ENCODE data around the gene HNRNPA2B1.
A peak's percentile ranks its signal among the peaks of the same experiment; 100 is the strongest.
"Not testable (repeated sequence)": the region's sequence is repeated elsewhere in the genome, so short reads cannot be mapped to it uniquely, and the experiment has no call there.

Gene HNRNPA2B1

DNA sequence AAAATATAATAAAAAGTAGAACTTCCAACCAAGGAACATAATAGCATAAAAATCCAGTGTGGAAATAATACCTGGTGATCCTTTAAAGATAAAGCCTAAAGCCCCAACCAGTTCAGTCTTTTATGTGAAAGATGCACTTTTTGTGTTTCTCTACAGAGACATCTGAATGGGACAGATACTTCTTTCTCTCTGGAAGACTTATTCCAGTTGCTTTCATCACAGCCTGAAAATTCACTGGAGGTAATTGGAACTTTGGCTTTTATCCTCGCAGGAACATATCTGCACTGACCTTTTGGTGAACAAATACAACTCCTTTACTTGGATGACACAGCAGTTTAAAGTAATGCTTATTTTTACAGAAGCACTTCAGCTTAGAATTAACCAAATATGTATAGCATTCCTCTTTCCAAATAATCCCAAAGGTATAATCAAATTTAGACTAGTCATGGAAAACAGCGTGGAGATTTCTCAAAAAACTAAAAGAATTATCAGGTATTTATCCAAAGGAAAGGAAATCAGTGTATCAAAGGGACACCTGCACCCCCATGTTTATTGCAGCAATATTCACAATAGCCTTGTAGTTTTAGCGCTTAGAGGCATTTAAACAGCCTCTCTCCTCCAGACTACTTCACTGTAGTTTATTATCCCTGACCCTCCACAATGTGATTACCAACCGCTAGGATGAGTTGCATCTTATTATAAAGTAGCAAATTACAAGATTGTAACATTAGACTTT lies 16.8 kb downstream of the HNRNPA2B1 start:
- no peak for DNase-seq

DNA sequence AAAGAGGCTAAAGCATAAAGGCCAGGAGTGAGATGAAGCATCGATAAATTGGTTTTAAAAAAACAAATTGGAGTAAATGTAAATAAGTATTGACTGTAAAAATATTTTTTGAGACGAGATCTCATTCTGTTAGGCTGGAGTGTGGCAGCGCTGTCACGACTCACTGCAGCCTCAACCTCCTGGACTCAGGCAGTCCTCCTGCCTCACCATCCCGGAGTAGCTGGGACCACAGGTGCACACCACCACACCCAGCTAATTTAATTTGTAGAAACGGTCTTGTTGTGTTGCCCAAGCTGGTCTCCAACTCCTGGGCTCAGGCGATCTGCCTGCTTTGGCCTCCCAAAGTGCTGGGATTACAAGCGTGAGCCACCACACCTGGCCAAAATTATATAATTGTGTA lies 17.8 kb downstream of the HNRNPA2B1 start:
- no peak for DNase-seq

DNA sequence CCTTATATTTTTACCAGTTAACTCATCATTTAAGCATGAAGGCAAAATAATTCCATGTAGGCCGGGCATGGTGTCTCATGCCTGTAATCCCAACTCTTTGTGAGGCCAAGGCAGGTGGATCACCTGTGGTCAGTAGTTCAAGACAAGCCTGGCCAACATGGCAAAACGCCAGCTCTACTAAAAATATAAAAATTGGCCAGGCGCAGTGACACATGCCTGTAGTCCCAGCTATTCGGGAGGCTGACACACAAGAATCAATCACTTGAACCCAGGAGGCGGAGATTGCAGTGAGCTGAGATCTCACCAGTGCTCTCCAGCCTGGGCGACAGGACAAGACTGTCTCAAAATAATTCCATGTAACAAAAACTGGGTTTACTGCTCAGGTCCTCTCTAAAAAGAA lies 18.3 kb downstream of the HNRNPA2B1 start:
- DNase-seq, result no peak

DNA sequence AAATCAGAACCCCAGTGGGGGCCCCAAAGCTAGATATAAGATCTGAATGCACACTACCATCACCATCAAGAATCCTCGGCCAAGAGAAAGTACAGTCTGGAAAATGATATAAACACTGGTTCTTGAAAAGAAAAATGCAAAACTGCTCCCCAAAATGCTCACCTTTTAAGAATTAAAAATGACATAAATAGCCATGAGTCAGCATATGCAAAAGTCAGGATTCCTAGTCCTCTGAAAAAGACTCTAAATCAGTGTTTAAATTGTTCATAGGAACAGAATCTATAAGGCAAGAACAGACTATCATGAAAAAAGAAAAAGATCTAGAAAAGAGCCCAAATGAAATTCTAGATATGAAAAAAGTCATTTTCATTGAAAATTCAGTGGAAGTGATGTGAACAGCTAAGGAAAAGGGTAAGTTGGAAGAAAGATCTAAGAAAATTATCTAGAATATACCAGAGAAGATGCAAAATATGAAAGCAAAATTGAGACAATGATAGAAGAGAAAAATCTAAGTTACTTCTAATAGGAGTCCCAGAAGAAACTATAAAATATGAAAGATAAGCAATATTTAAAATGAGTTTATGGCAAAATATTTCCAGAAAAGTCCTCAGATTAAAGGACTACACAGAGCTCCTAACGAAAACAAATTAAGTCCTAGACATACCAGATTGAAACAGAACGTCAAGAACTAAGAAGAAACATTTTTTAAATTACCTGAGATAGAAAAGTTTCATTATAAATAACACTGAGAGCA lies 18.9 kb downstream of the HNRNPA2B1 start:
- DNase-seq, result no peak

DNA sequence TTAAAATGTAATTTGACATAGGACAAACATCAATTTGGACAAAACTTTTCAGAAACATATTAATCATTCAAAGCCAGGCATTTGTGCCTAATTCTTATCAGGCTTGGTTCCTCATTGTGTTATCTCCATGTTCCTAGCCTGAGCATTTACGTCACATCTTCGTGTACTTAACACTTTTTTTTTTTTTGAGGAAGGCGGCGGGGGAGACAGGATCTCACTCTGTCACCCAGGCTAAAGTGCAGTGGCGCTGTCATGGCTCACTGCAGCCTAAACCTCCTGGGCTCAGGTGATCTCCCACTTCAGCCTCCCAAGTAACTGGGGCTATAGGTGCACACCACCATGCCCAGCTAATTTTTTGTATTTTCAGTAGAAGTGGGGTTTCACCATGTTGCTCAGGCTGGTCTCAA lies 19.8 kb downstream of the HNRNPA2B1 start:
- no peak for DNase-seq

DNA sequence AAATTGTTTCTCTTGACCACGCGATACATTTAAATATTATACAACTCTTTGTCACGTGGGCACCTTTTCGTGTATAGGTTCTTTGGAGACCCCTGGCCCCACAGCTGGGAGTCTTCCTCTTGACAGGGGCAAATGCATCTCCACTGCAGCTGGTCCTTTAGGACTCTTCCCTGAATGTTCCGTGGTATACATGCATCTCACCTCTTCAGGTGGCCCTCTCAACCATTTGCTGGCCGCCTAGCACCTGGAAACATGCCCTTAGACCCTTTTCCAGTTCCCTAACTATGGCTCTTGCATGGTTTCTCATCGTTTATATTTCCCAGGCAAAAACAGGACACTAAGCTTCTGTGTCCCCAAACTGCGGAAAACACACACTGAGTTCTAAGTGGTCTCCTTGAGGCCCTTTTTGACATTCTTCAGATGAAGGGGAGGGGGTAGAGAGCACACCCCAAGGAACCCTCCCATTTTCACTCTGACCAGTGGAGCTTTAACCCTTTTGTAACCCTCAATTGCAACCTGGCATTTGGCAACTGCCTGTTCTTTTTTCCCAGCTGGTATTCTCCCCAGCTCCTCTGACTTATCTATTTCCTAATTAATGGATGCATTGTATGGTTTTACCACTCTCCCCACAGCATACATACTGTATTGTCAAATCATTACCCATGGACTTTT lies 20.6 kb downstream of the HNRNPA2B1 start:
- no peak for DNase-seq

DNA sequence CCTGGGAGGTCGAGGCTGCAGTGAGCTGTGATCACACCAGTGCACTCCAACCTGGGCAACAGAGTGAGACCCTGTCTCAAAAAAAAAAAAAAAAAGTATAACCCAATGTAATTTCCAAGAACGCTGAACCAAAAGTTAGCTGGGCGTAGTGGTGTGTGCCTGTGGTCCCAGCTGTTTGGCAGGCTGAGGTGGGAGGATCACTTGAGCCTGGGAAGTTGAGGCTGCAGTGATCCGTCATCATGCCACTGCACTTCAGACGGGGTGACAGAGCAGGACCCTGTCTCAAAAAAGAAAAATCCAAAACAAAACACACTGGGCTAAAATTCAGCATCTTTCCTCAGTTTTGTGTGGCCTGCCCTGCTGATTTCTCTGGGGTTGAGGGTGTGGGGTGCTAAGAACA lies 21.1 kb downstream of the HNRNPA2B1 start:
- no peak for DNase-seq

DNA sequence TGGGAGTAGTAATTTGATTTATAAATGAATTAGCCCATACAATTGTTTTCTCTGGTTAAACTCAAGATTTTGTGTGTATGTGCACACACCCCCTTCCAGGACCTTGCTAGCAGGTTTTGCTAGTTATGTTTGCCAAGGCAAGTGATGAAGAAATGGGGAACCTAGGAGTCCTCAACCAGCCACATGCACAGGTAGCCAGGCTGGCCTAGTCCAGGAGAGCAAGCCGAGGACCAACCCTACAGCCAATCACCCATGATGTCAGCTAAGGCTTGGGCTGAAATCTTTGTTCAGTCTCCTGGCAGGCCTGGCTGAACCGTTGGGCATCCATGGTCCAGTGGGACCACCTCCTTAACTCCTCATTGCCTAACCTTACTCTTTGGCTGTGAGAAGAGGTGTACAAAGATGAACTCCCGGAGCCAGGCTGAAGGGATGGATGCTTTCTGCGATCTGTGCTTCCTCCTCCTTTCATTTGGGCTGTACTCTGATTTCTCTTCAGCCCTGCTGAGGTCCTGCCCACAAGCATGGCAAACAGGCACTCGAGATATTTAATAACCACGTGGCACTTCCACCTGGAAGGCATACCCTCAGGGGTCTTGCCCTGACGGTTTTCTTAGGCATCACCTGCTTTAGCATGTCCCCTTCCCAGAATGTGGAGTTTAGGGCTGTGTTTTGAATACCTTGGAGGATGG lies 22.1 kb downstream of the HNRNPA2B1 start:
- DNase-seq, result no peak

DNA sequence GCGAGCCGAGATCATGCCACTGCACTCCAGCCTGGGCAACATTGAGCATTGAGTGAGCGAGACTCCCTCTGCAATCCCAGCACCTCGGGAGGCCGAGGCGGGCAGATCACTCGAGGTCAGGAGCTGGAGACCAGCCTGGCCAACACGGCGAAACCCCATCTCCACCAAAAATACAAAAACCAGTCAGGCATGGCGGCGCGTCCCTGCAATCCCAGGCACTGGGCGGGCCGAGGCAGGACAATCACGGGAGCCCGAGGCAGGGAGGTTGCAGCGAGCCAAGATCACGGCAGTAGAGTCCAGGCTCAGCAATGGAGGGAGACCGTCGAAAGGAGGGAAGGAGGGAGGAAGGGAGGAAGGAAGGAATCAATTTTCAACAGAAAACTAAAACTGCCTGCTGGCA lies 23.3 kb downstream of the HNRNPA2B1 start:
- DNase-seq, result not testable (repeated sequence)

DNA sequence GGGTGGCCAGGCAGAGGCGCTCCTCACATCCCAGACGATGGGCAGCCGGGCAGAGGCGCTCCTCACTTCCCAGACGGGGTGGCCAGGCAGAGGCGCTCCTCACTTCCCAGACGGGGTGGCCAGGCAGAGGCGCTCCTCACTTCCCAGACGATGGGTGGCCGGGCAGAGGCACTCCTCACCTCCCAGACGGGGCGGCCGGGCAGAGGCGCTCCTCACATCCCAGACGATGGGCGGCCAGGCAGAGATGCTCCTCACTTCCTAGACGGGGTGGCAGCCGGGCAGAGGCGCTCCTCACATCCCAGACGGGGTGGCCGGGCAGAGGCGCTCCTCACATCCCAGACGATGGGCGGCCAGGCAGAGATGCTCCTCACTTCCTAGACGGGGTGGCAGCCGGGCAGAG lies 23.9 kb downstream of the HNRNPA2B1 start:
- DNase-seq, result not testable (repeated sequence)

DNA sequence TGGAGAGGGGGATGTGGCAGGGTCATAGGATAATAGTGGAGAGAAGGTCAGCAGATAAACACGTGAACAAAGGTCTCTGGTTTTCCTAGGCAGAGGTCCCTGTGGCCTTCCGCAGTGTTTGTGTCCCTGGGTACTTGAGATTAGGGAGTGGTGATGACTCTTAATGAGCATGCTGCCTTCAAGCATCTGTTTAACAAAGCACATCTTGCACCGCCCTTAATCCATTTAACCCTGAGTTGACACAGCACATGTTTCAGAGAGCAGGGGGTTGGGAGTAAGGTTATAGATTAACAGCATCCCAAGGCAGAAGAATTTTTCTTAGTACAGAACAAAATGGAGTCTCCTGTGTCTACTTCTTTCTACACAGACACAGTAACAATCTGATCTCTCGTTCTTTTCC lies 24.6 kb downstream of the HNRNPA2B1 start:
- DNase-seq, result not testable (repeated sequence)

DNA sequence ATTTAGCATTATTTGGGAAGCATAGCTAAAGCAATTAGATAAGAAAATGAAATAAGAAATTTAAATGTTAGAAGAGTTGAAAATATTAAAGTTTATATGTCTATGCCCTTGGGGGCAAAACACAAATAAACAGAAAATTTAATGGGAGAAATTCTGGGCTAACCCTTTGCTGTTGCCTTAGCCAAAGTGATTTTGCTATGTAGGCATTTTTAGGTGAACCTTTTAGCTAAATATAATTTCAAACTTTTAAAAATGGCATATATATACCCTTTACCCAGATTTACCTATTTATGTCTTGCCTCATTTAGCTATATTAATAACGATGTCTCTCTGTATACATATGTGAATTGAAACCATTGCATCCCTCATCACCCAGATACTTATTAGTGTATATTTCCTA lies 28.5 kb downstream of the HNRNPA2B1 start:
- DNase-seq, result no peak

DNA sequence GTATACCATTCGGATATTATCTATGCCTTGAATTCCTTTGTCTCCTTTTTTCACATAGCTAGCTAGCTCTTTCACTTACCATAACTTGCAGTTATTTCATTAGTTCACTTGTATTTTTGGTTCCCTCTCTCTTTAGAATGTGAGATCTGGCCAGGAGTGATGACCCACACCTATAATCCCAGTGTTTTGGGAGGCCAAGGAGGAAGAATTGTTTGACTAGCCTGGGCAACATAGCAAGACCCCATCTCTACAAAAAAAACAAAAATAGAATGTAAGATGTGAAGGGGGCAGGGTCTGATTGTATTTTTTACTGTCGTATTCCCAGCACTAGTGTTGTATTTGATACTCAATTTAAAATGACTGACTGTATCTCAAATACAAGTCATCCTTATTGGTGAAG lies 28.9 kb downstream of the HNRNPA2B1 start:
- DNase-seq, result no peak

DNA sequence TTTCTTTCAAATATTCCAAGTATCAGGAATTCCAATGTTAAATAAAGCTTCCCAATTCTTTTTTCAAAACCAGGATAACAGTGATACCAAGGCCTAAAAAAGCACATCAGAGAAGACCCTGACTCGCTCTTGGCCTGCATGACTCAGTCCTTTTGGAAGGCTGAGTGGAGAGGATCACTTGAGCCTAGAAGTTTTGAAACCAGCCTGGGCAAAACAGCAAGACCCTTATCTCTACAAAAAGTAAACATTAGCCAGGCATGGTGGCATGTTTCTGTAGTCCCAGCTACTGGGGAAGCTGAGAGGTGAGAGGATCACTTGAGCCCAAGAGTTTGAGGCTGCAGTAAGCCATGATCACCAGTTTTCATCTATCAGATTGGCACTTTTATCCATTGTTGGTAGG lies 29.9 kb downstream of the HNRNPA2B1 start:
- DNase-seq, result no peak

DNA sequence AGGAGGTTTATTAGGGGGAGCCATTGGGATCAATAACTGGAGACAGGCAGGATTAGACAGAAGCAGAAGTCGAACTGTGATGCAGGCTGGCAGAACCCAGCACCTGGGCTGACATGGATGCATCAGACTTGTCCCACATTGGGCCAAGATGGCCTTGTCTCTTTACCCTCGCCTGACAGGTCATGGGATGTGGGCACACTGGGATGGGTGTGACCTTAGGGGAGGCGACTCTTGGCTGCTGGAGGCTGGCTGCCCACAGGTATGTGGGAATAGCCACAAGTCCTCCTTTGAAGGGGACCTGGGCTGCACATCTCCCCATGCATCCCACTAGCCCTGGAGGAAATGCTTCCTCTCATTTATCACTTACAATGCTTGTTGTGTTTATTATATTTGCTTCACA lies 31.3 kb downstream of the HNRNPA2B1 start:
- no peak for DNase-seq

DNA sequence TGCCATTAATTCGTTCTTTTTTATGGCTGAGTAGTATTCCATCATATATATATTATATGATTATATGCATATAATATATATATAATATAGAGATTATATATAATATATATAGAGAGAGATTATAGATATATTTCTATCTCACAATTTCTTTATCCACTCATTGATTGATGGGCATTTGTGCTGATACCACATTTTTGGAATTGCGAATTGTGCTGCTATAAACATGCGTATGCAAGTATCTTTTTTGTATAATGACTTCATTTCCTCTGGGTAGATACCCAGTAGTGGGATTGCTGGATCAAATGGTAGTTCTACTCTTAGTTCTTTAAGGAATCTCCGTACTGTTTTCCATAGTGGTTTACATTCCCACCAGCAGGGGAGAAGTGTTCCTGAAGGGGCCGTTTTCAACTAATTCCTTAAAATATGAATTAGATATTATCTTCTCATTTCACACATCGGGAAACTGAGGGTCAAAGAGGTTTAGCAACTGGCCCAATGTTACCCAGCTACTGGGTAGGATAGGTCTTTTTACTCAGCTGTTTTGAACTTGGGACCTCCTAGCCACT lies 32.0 kb downstream of the HNRNPA2B1 start:
- no peak for DNase-seq

DNA sequence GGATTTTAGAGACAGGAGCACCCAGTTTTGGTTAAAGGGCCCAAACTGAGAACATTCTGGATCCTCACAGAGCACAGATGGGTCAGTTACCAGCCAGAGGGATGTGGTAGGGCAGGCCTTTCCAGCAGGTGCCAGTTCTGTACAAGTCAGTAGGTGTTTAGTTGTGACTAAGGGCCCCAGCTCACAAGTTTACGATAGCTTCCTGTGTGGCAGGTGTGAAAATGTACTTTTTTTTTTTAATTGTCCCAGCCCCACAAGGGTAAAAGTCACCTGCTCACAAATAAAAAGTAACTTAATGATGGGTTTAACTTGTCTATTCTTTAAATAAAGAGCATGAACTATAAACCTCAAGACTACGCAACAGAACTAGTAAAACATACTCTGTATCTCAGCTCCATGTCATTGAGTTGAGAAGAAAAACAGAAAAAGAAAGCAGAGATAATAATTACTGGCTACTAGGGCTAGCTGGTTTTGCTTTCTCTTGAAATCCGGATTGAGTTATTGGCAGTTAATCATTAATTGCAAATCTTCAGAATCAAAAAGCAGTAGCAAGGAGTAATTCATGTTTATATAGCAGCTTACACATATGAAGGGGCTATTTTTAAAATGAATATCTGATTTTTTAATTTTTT lies 33.1 kb downstream of the HNRNPA2B1 start:
- DNase-seq, result peak; percentile 68

DNA sequence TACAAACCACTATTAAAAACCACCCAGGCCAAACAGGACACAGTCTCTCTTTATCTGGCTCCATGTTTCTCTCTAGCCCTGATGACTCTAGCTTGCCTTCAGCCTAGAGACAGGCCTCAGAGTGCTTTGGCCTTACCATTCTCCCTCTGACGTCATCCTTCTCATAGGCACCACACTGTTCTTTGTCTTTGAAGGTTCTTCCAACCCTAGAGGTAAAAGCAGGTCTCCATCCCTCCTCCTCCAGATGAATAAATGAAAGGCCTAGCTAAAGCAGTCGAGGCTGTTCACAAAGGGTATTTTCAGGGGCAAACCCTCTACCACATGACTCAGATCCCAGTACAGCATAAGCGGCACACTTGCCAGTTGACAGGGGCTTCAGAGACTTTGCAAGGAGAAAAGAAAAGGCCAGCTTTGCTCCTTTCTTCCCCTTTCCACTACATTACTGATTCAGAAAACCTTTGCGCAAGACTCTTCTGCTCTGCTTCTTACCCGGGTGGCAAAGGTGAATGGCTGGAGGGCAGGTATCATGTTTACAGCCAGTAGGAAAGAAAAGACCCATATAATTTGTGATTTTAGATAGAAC lies 33.8 kb downstream of the HNRNPA2B1 start:
- no peak for DNase-seq

DNA sequence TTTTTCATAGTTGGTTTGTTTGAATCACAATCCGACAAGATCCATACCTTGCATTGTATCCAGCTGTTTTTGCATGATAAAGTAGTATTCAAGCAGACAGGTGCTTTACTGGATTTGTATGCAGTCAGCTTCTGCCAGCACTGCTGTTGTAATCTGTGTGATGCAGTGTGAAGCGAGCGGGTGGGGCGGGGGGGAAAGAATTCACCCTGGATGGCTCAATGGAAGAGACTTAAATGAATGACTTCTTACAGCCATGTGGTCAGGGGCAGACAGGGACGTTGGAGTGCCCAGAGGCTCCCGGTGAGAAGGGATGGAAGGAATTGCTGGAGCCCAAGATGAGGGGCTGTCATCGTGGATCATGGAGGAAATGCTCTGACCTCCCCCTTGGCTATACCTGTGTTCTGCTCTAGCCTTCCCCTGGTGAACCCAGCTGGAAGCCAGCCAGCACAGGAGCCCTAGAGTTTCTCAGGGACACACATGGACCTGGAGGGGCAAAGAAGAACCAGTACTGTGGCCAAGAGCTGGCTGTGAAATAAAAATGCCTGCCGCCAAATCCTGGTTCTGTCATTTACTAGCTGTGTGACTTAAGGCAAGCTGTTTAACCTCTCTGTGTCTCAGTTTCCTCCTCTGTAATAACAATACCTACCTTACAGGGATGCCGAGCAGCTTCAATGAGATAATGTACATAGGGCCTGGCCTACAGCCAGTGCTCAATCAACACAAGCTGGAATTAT lies 34.4 kb downstream of the HNRNPA2B1 start:
- no peak for DNase-seq

DNA sequence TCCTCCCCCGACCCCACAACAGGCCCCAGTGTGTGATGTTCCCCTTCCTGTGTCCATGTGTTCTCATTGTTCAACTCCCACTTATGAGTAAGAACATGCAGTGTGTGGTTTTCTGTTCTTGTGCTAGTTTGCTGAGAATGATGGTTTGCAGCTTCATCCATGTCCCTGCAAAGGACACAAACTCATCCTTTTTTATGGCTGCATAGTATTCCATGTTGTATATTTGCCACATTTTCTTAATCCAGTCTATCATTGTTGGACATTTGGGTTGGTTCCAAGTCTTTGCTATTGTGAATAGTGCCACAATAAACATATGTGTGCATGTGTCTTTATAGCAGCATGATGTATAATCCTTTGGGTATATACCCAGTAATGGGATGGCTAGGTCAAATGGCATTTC lies 36.7 kb downstream of the HNRNPA2B1 start:
- not testable (repeated sequence) for DNase-seq

DNA sequence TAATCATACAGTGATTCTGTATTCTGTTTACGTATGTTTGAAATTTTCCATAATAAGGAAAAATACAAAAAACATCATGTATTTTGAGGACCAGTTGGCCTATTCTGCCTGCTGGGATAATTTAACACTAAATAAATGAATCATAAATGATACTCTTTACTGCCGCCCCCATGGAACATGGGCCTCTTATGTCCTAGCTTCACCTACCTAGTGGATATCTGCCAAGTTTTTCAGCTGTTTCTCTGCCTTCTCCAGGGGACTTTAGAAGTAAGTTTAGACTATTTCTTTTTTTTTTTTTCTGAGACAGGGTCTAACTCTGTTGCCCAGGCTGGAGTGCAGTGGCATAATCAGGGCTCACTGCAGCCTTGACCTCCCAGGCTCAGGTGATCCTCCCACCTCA lies 38.1 kb downstream of the HNRNPA2B1 start:
- no peak for DNase-seq
